HG02763 (cell line): ENCODE data around the gene PELO.
"Not testable (repeated sequence)": the region's sequence is repeated elsewhere in the genome, so short reads cannot be mapped to it uniquely, and the experiment has no call there.

Experiments
- ATAC-seq: cut with Tn5 transposase; IDR thresholded peaks from one replicate; pipeline ENCODE4 v1.9.1; 2021; ENCODE audit warnings: mild to moderate bottlenecking, moderate library complexity; ENCODE audit not compliant: unreplicated experiment

The PELO gene

GRCh38 chr5:52800394-52801213 is 12.9 kb downstream of the PELO start:
- ATAC-seq: peak; percentile 34

- ATAC-seq: no peak
Measured at GRCh38 chr5:52801329-52801728, 13.6 kb downstream of the PELO start.

GRCh38 chr5:52802272-52802973 is 14.7 kb downstream of the PELO start:
- ATAC-seq: no peak

- ATAC-seq: no peak
Measured at GRCh38 chr5:52802974-52803336, 15.2 kb downstream of the PELO start.

GRCh38 chr5:52804387-52804791 is 16.7 kb downstream of the PELO start:
- ATAC-seq: no peak

- no peak for ATAC-seq
Measured at GRCh38 chr5:52804981-52805380, 17.3 kb downstream of the PELO start.

GRCh38 chr5:52805615-52806014 is 17.9 kb downstream of the PELO start:
- no peak for ATAC-seq

GRCh38 chr5:52807037-52807436 is 19.3 kb downstream of the PELO start:
- ATAC-seq: no peak

- no peak for ATAC-seq
Measured at GRCh38 chr5:52807723-52808122, 20.0 kb downstream of the PELO start.

GRCh38 chr5:52808316-52808901 is 20.7 kb downstream of the PELO start:
- ATAC-seq: no peak

GRCh38 chr5:52809884-52810283 is 22.2 kb downstream of the PELO start:
- ATAC-seq: no peak

GRCh38 chr5:52810426-52810825 is 22.7 kb downstream of the PELO start:
- ATAC-seq: no peak

- ATAC-seq: no peak
Measured at GRCh38 chr5:52811067-52811749, 23.5 kb downstream of the PELO start.

GRCh38 chr5:52814352-52815148 is 26.8 kb downstream of the PELO start:
- no peak for ATAC-seq

GRCh38 chr5:52817818-52818217 is 30.1 kb downstream of the PELO start:
- no peak for ATAC-seq

- no peak for ATAC-seq
Measured at GRCh38 chr5:52818360-52818759, 30.6 kb downstream of the PELO start.

GRCh38 chr5:52818807-52819206 is 31.1 kb downstream of the PELO start:
- ATAC-seq: not testable (repeated sequence)

- no peak for ATAC-seq
Measured at GRCh38 chr5:52821901-52822300, 34.2 kb downstream of the PELO start.

GRCh38 chr5:52822437-52822836 is 34.7 kb downstream of the PELO start:
- no peak for ATAC-seq

- no peak for ATAC-seq
Measured at GRCh38 chr5:52824827-52825226, 37.1 kb downstream of the PELO start.

GRCh38 chr5:52825826-52826225 is 38.1 kb downstream of the PELO start:
- ATAC-seq: peak; percentile 90
